HepG2 (cell line): Measurements from ENCODE around the gene WDR82. TPM values are rescaled to one million over a fixed set of nuclear protein-coding genes. Genes with fewer than 3 reads are reported as not detected.

Source experiments
- ATAC-seq: fragments of 200-7000 bp; cut with Tn5 transposase; 3 replicates; pipeline ENCODE4 v1.9.1; 2020; ENCODE audit warnings: mild to moderate bottlenecking, moderate library complexity
- BruUV-seq: library from RNA; stranded (reverse); fragments of 400-500 nt; replicated peaks from 2 replicates; lab custom pipeline; 2021; lab: Mats Ljungman, UMichigan
- CTCF ChIA-PET: fragments of 300-600 bp; formaldehyde crosslinking; extraction: SDS; loops from one replicate; lab custom pipeline; 2021; ENCODE audit warnings: low total read pairs, inconsistent platforms, low intra/inter-chr PET ratio; lab: Yijun Ruan, JAX
- POLR2A ChIA-PET: fragments of 350-600 bp; sonication (Branson Sonifier 250); formaldehyde crosslinking; loops from one replicate; lab custom pipeline; 2020; ENCODE audit warnings: antibody characterized with exemption, inconsistent platforms; lab: Yijun Ruan, JAX
- DNase-seq: peaks from one replicate; pipeline ENCODE4 v3.0.0-alpha.2; 2015; ENCODE audit warnings: low spot score
- FAIRE-seq: peaks from 3 replicates; lab custom pipeline; 2011; peaks lifted over from hg19 to GRCh38; lab: Jason Lieb, UNC
- H2AFZ ChIP-seq: one replicate; pipeline ENCODE4 v1.6.1; 2011; ENCODE audit warnings: low read length, inconsistent platforms
- H3K27ac ChIP-seq: fragments of 300-600 bp; 3 replicates; pipeline ENCODE4 v1.8.0; 2011; ENCODE audit warnings: mixed run types, mild to moderate bottlenecking, mixed read lengths, low read length, inconsistent platforms; ENCODE audit not compliant: insufficient read depth; ENCODE audit errors: extremely low read length
- H3K27me3 ChIP-seq, 2 experiments: fragments of 200-600 bp in 1 of 2; 2 replicates in 1 of 2; 3 replicates in 1 of 2; pipeline versions ENCODE4 v1.6.0 to v1.8.0; 2011; ENCODE audit warnings: low read length in 2 of 2, mild to moderate bottlenecking in 2 of 2, moderate library complexity in 2 of 2, inconsistent platforms in 1 of 2; ENCODE audit not compliant: insufficient read depth in 2 of 2, control insufficient read depth in 1 of 2
- H3K36me3 ChIP-seq, 2 experiments: fragments of 200-600 bp in 1 of 2; replicated peaks in 1 of 2; 2 replicates in 1 of 2; 3 replicates in 1 of 2; pipeline versions ENCODE4 v1.5.1 to v1.8.0; 2011; ENCODE audit warnings: low read length in 2 of 2, inconsistent platforms in 1 of 2; ENCODE audit not compliant: insufficient read depth in 2 of 2, control insufficient read depth in 1 of 2
- H3K4me1 ChIP-seq: 2 replicates; pipeline ENCODE4 v1.5.1; 2012; ENCODE audit warnings: low read length, inconsistent platforms; ENCODE audit not compliant: insufficient read depth
- H3K4me2 ChIP-seq: 2 replicates; pipeline ENCODE4 v1.6.0; 2011; ENCODE audit warnings: low read depth, low read length, inconsistent platforms
- H3K4me3 ChIP-seq, 3 experiments: fragments of 200-600 bp in 1 of 3; sonication (generic), shearing (Covaris generic) in 1 of 3; replicated peaks in 1 of 3; 2 replicates each; pipeline ENCODE4 v1.5.1; 2011 to 2016; ENCODE audit warnings: low read length in 3 of 3, inconsistent platforms in 2 of 3, low read depth in 2 of 3, mild to moderate bottlenecking in 2 of 3, control low read depth in 1 of 3, mixed read lengths in 1 of 3; ENCODE audit not compliant: insufficient read depth in 1 of 3
- H3K79me2 ChIP-seq: one replicate; pipeline ENCODE4 v1.6.1; 2011; ENCODE audit warnings: low read length, inconsistent platforms; ENCODE audit not compliant: insufficient read depth
- H3K9ac ChIP-seq: 2 replicates; pipeline ENCODE4 v1.6.0; 2011; ENCODE audit warnings: mild to moderate bottlenecking, low read depth, low read length, inconsistent platforms; ENCODE audit not compliant: insufficient read depth
- H3K9me3 ChIP-seq: 2 replicates; pipeline ENCODE4 v1.5.1; 2012; ENCODE audit warnings: mild to moderate bottlenecking, low read length
- H4K20me1 ChIP-seq: 2 replicates; pipeline ENCODE4 v1.6.0; 2011; ENCODE audit warnings: inconsistent platforms, mild to moderate bottlenecking, low read length, moderate library complexity; ENCODE audit not compliant: insufficient read depth
- KDM3A ChIP-seq: IDR thresholded peaks from 2 replicates; pipeline ENCODE4 v1.6.1; 2018; ENCODE audit warnings: low read depth, missing compliant biosample characterization
- KLF11 ChIP-seq: IDR thresholded peaks from 2 replicates; pipeline ENCODE4 v1.6.1; 2016; ENCODE audit warnings: missing compliant biosample characterization
- PRDM10 ChIP-seq: sonication (generic); formaldehyde crosslinking; IDR thresholded peaks from 2 replicates; pipeline ENCODE4 v1.4.0; 2020; ENCODE audit warnings: low read depth, missing genetic modification reagents
- SYNCRIP ChIP-seq: fragments of 200-400 bp; formaldehyde crosslinking; IDR thresholded peaks from 2 replicates; pipeline ENCODE4 v1.6.1; 2018; ENCODE audit warnings: mild to moderate bottlenecking, low read depth, low read length; ENCODE audit not compliant: insufficient read depth
- ZBTB49 ChIP-seq: sonication (generic); formaldehyde crosslinking; IDR thresholded peaks from 2 replicates; pipeline ENCODE4 v1.4.0; 2020; ENCODE audit warnings: missing genetic modification reagents, borderline replicate concordance
- ZNF142 ChIP-seq: sonication (generic); formaldehyde crosslinking; IDR thresholded peaks from 2 replicates; pipeline ENCODE4 v1.4.0; 2020; ENCODE audit warnings: missing genetic modification reagents
- ZNF18 ChIP-seq: sonication (generic); formaldehyde crosslinking; IDR thresholded peaks from 2 replicates; pipeline ENCODE4 v1.8.0; 2022; ENCODE audit warnings: mild to moderate bottlenecking, missing genetic modification reagents; ENCODE audit not compliant: insufficient replicate concordance
- ZNF275 ChIP-seq: sonication (generic); formaldehyde crosslinking; IDR thresholded peaks from 2 replicates; pipeline ENCODE4 v1.8.0; 2022; ENCODE audit warnings: missing genetic modification reagents, mild to moderate bottlenecking, inconsistent platforms, borderline replicate concordance
- WGBS: methylation state at CpG from one replicate; pipeline ENCODE4 v1.1.6; 2017; ENCODE audit warnings: low lambda C conversion rate; 5-methylcytosine and 5-hydroxymethylcytosine counted together
- in situ Hi-C: cut with HindIII; loops from 2 replicates; pipeline ENCODE4 v1.10.0; 2017; ENCODE audit warnings: low pct_unique_long_range_greater_than_20kb; ENCODE audit not compliant: extremely low pct_ligation_motif_present
- intact Hi-C: fragments of 100-400 bp; cut with micrococcal nuclease; formaldehyde crosslinking; loops from one replicate; pipeline ENCODE4 v1.10.0; 2022; ENCODE audit not compliant: unreplicated experiment
- polyA plus RNA-seq, 8 experiments: library from polyadenylated mRNA; depleted of rRNA in 3 of 8; stranded (reverse) in 7 of 8; unstranded in 1 of 8; fragments of >200 nt; fragmentation: Illumina TruSeq in 4 of 8; extraction: Trizol in 4 of 8; gene quantifications; 2 replicates each; pipeline versions ENCODE4 v1.2.1 to v1.2.3, GENCODE V29; 2011 to 2016; ENCODE audit warnings: low read depth in 4 of 8, missing spikeins in 1 of 8, mixed read lengths in 1 of 8; ENCODE audit not compliant: insufficient read depth in 1 of 8
- total RNA-seq, 5 experiments: library from RNA; depleted of rRNA; stranded (reverse); fragments of >200 nt; fragmentation: Illumina TruSeq; extraction: Trizol; gene quantifications; 2 replicates each; pipeline ENCODE4 v1.2.3, GENCODE V29; 2016; ENCODE audit warnings: low read depth in 1 of 5

The WDR82 gene
- total and polyA plus RNA-seq, 2 of the 13 experiments (the other 11 are each of a cell fraction or from before 2014, with no cell fraction given) = 39.1 to 59.5 TPM

- 84% methylated on average over 3 of the region's 9 CpGs for WGBS
- Histone ChIP-seq H4K20me1 (no peaks in the 10 kb centered on the region), H3K4me2 (no peak overlapping the region), H3K4me1 (peaks cover 42% of the 10 kb centered on the region), H3K4me3 (no peak overlapping the region), H3K27me3 (no peaks in the 10 kb centered on the region), H3K36me3 (no peaks in the 10 kb centered on the region), H3K9me3 (no peaks in the 10 kb centered on the region), H3K79me2 (no peaks in the 10 kb centered on the region), H3K27ac (no peak overlapping the region), H2AFZ (no peak overlapping the region), H3K9ac (no peak overlapping the region)
- ChIA-PET POLR2A (interaction anchor here (2.3 kb wide), 1 partner anchor 24 kb away, joined by 7 read pairs; no protein-coding TSS in a partner anchor), CTCF (no interaction called here)
- no peak for FAIRE-seq
- no peak for DNase-seq
- no TSS peak for BruUV-seq
- intact Hi-C loops (no loop called here), in situ Hi-C loops (no loop called here)
- no peak for ATAC-seq
- TF ChIP-seq KDM3A (CRISPR knock-in tag) = no peak
- TF ChIP-seq ZNF18 = no peak
- no peak for TF ChIP-seq ZNF142 (CRISPR knock-in tag)
- TF ChIP-seq ZNF275 (CRISPR knock-in tag) = no peak
- no peak for TF ChIP-seq PRDM10
- TF ChIP-seq ZBTB49 = no peak
- TF ChIP-seq SYNCRIP = no peak
- no peak for TF ChIP-seq KLF11 (CRISPR knock-in tag)
Observed at GRCh38 chr3:52324676-52325075, 46.2 kb upstream of the WDR82 start.
